Esophagus squamous epithelium (tissue), 5 donors: ENCODE data around the gene CD82. TPM values are rescaled to one million over a fixed set of nuclear protein-coding genes. Genes with fewer than 3 reads are reported as not detected.

Experiments
- DNase-seq: peaks from one replicate; lab custom pipeline; 2025; lab: John Stamatoyannopoulos, UW
- H3K27ac ChIP-seq, 4 donors: fragments of 200-600 bp; sonication (generic); one replicate each; pipeline ENCODE4 v1.5.1; 2016 to 2019; ENCODE audit warnings: mild to moderate bottlenecking in 1 of 4
- H3K27me3 ChIP-seq, 4 donors: fragments of 200-600 bp; sonication (generic); 1 replicate in 3 of 4; 2 replicates in 1 of 4; pipeline versions ENCODE4 v1.5.1 to v1.6.0; 2017 to 2021; ENCODE audit warnings: antibody characterized with exemption in 1 of 4
- H3K36me3 ChIP-seq, 3 donors: fragments of 200-600 bp; sonication (generic); one replicate each; pipeline ENCODE4 v1.5.1; 2016 to 2019
- H3K4me1 ChIP-seq, 3 donors: fragments of 200-600 bp; sonication (generic); one replicate each; pipeline ENCODE4 v1.5.1; 2017 to 2019
- H3K4me3 ChIP-seq, 4 donors: fragments of 200-600 bp; sonication (generic); 1 replicate in 3 of 4; 2 replicates in 1 of 4; pipeline ENCODE4 v1.5.1; 2016 to 2019; ENCODE audit warnings: mild to moderate bottlenecking in 2 of 4, moderate library complexity in 1 of 4
- H3K9me3 ChIP-seq, 3 donors: fragments of 200-600 bp; sonication (generic); one replicate each; pipeline ENCODE4 v1.5.1; 2016 to 2019
- POLR2A ChIP-seq, 4 donors: fragments of 450-650 bp; IDR thresholded peaks; one replicate each; pipeline ENCODE4 v1.6.1; 2017; ENCODE audit warnings: antibody characterized with exemption in 4 of 4, mild to moderate bottlenecking in 4 of 4, moderate library complexity in 3 of 4
- WGBS, 2 donors: methylation state at CpG; one replicate each; pipeline ENCODE4 v1.1.5; 2018; 5-methylcytosine and 5-hydroxymethylcytosine counted together
- intact Hi-C: fragments of 100-400 bp; cut with DNase I; formaldehyde crosslinking; loops from one replicate; pipeline ENCODE4 v1.15.0; 2022
- total RNA-seq, 4 donors: library from RNA; depleted of rRNA; stranded (reverse); fragments of >200 nt; gene quantifications; one replicate each; pipeline ENCODE4 v1.1.0, GENCODE V29; 2016
- TF ChIP-seq, protein P1 (sequence below), 6 experiments: fragments of 450-650 bp in 4 of 6; fragments of 200-600 bp in 2 of 6; sonication (generic) in 2 of 6; IDR thresholded peaks; one replicate each; pipeline ENCODE4 v1.5.1; 2016 to 2019; ENCODE audit warnings: antibody characterized with exemption in 6 of 6, mild to moderate bottlenecking in 4 of 6, moderate library complexity in 4 of 6
- donor health status: DM: yes; HTN: yes; CAD: no.

Gene CD82
- total RNA-seq, 4 donors from 2014 or later = 70.9 to 137 (median 108) TPM

- 89 to 94% methylated on average over 9 of the region's 14 CpGs for WGBS, 2 donors
- no peak overlapping the region for H3K27ac ChIP-seq
- H3K9me3 ChIP-seq = no peaks in the 10 kb centered on the region
- no peaks in the 10 kb centered on the region for H3K27me3 ChIP-seq
- H3K4me3 ChIP-seq = no peak overlapping the region
- DNase-seq = no peak
- peaks cover 13 to 94% (median 30%) of the 10 kb centered on the region in 3 donors for H3K36me3 ChIP-seq
- TF ChIP-seq, protein P1, sequence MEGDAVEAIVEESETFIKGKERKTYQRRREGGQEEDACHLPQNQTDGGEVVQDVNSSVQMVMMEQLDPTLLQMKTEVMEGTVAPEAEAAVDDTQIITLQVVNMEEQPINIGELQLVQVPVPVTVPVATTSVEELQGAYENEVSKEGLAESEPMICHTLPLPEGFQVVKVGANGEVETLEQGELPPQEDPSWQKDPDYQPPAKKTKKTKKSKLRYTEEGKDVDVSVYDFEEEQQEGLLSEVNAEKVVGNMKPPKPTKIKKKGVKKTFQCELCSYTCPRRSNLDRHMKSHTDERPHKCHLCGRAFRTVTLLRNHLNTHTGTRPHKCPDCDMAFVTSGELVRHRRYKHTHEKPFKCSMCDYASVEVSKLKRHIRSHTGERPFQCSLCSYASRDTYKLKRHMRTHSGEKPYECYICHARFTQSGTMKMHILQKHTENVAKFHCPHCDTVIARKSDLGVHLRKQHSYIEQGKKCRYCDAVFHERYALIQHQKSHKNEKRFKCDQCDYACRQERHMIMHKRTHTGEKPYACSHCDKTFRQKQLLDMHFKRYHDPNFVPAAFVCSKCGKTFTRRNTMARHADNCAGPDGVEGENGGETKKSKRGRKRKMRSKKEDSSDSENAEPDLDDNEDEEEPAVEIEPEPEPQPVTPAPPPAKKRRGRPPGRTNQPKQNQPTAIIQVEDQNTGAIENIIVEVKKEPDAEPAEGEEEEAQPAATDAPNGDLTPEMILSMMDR (IDR thresholded peaks at IDR 0.05) = no peak
- no peak for TF ChIP-seq POLR2A (IDR thresholded peaks at IDR 0.05)
- intact Hi-C loops = loop anchor here (2.0 kb wide), 1 partner anchor 59 kb away; no protein-coding TSS in a partner anchor
- H3K4me1 ChIP-seq = peaks cover 0 to 16% (median 3%) of the 10 kb centered on the region in 3 donors
These were observed 50.7 kb downstream of the CD82 start for GRCh38 chr11:44615913-44616791.

- no peak for DNase-seq
- TF ChIP-seq, protein P1 (IDR thresholded peaks at IDR 0.05) = no peak
- TF ChIP-seq POLR2A (IDR thresholded peaks at IDR 0.05) = no peak
These were observed 52.4 kb downstream of the CD82 start for GRCh38 chr11:44617671-44618461.

GRCh38 chr11:44618561-44619425 is 53.3 kb downstream of the CD82 start:
- WGBS, 2 donors = 83 to 100% methylated on average over 6 to 10 of the region's 22 CpGs
- no peak overlapping the region for H3K27ac ChIP-seq
- H3K4me1 ChIP-seq = peaks cover 5 to 37% (median 10%) of the 10 kb centered on the region in 3 donors
- H3K4me3 ChIP-seq = no peak overlapping the region
- peaks cover 13 to 84% (median 26%) of the 10 kb centered on the region in 3 donors for H3K36me3 ChIP-seq
- H3K9me3 ChIP-seq = no peaks in the 10 kb centered on the region
- no peak for DNase-seq
- no peaks in the 10 kb centered on the region for H3K27me3 ChIP-seq
- TF ChIP-seq, protein P1 (IDR thresholded peaks at IDR 0.05) = no peak
- TF ChIP-seq POLR2A (IDR thresholded peaks at IDR 0.05) = no peak
- intact Hi-C loops = no loop called here

More at GRCh38 chr11:44617671-44618461, 52.4 kb downstream of the CD82 start:
- Histone ChIP-seq H3K27me3 (no peaks in the 10 kb centered on the region), H3K4me3 (no peak overlapping the region), H3K9me3 (no peaks in the 10 kb centered on the region), H3K36me3 (peaks cover 13 to 93% (median 26%) of the 10 kb centered on the region in 3 donors), H3K27ac (no peak overlapping the region), H3K4me1 (peaks cover 5 to 33% (median 7%) of the 10 kb centered on the region in 3 donors)
- WGBS, 2 donors = 82 to 94% methylated on average over 11 to 14 of the region's 18 CpGs
- intact Hi-C loops = loop anchor here (2.0 kb wide), 1 partner anchor 61 kb away; no protein-coding TSS in a partner anchor

DNA sequence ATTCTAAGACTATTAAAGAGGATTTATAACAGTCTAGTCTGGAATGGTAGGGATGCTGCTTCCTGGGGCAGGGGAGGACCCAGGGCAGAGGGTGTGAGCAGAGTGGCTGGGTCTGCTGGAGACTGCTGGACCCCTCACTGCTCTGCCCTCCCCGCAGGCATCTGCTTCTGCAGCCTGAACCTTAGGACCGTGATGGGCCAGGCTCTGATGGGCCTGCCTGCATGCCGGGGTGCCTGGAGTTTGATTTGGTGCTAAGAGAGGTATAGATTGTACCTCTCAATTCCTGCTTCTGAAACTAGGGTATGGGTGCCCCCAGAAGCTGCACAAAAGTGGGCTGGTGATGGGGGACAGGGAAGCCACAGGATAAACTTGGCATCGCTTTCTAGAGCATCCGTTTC is 54.9 kb downstream of the CD82 start:
- peaks cover 5 to 42% (median 13%) of the 10 kb centered on the region in 3 donors for H3K4me1 ChIP-seq
- H3K9me3 ChIP-seq = no peaks in the 10 kb centered on the region
- H3K27me3 ChIP-seq = no peaks in the 10 kb centered on the region
- TF ChIP-seq, protein P1 (IDR thresholded peaks at IDR 0.05) = no peak
- no peak for TF ChIP-seq POLR2A (IDR thresholded peaks at IDR 0.05)
- no peak for DNase-seq
- H3K4me3 ChIP-seq = no peak overlapping the region
- peaks cover 13 to 68% (median 25%) of the 10 kb centered on the region in 3 donors for H3K36me3 ChIP-seq
- H3K27ac ChIP-seq = no peak overlapping the region
- intact Hi-C loops = loop anchor here (5.0 to 10.0 kb wide), 2 partner anchors 104 to 292 kb away; partner anchors contain the start of gene TSPAN18
- 80 to 100% methylated on average over 4 of the region's 5 CpGs for WGBS, 2 donors
